Measurements from ENCODE around the gene CSTPP1.

Gene CSTPP1

DNA sequence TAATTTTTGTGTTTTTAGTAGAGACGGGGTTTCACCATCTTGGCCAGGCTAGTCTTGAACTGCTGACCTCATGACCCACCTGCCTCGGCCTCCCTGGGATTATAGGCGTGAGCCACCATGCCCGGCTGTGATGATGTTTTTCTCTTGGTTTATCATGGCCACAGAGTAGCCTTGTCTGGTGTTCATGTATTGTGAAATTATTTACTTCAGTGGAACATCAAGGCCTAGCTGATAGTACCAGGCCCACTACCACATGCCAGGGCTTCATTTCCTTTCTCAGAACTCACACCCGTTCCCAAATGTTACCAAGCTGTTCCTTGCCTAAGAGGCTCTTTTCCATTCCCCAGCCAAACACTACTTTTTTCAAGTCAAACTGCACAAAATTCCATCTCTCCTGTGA is 272.1 kb downstream of the CSTPP1 start:
- no peak for ATAC-seq
- TF ChIP-seq ZC3H10 (CRISPR knock-in tag; IDR thresholded peaks at IDR 0.05) (no peak), PPARA (CRISPR knock-in tag; IDR thresholded peaks at IDR 0.05; ENCODE audit: borderline replicate concordance) (no peak)
